ENCODE results near the gene ADAMTS15. TPM values are rescaled to one million over a fixed set of nuclear protein-coding genes. Genes with fewer than 3 reads are reported as not detected.

Gene ADAMTS15
- total RNA-seq, 1 donor from 2014 or later, result 0.20 TPM

GRCh38 chr11:130457623-130458409 lies 9.4 kb downstream of the ADAMTS15 start:
- Mint-ChIP-seq H3K9me3 (ENCODE audit: unreplicated experiment) (peaks cover 2% of the 10 kb centered on the region), H3K36me3 (ENCODE audit: unreplicated experiment) (no peaks in the 10 kb centered on the region), H3K4me3 (ENCODE audit: unreplicated experiment) (no peak overlapping the region), H3K4me1 (ENCODE audit: low read depth, unreplicated experiment) (no peaks in the 10 kb centered on the region), H3K27me3 (ENCODE audit: unreplicated experiment) (peaks cover 2% of the 10 kb centered on the region), H3K27ac (ENCODE audit: unreplicated experiment) (no peak overlapping the region)
- TF ChIP-seq CTCF (IDR thresholded peaks at IDR 0.05; ENCODE audit: partially characterized antibody, unreplicated experiment), result no peak
- no peak for DNase-seq

GRCh38 chr11:130458410-130458729 lies 9.9 kb downstream of the ADAMTS15 start:
- H3K27me3 Mint-ChIP-seq (ENCODE audit: unreplicated experiment), result peaks cover 2% of the 10 kb centered on the region

GRCh38 chr11:130459521-130459920 lies 11.1 kb downstream of the ADAMTS15 start:
- Mint-ChIP-seq H3K4me1 (ENCODE audit: low read depth, unreplicated experiment) (no peaks in the 10 kb centered on the region), H3K27me3 (ENCODE audit: unreplicated experiment) (peaks cover 2% of the 10 kb centered on the region), H3K4me3 (ENCODE audit: unreplicated experiment) (no peak overlapping the region), H3K9me3 (ENCODE audit: unreplicated experiment) (peaks cover 2% of the 10 kb centered on the region), H3K27ac (ENCODE audit: unreplicated experiment) (no peak overlapping the region), H3K36me3 (ENCODE audit: unreplicated experiment) (no peaks in the 10 kb centered on the region)
- TF ChIP-seq CTCF (IDR thresholded peaks at IDR 0.05; ENCODE audit: partially characterized antibody, unreplicated experiment), result no peak
- no peak for DNase-seq

More at GRCh38 chr11:130458410-130458729, 9.9 kb downstream of the ADAMTS15 start:
- Mint-ChIP-seq H3K27ac (ENCODE audit: unreplicated experiment) (no peak overlapping the region), H3K4me1 (ENCODE audit: low read depth, unreplicated experiment) (no peaks in the 10 kb centered on the region), H3K9me3 (ENCODE audit: unreplicated experiment) (peaks cover 2% of the 10 kb centered on the region), H3K4me3 (ENCODE audit: unreplicated experiment) (no peak overlapping the region), H3K36me3 (ENCODE audit: unreplicated experiment) (no peaks in the 10 kb centered on the region)
- no peak for DNase-seq
- TF ChIP-seq CTCF (IDR thresholded peaks at IDR 0.05; ENCODE audit: partially characterized antibody, unreplicated experiment), result no peak

GRCh38 chr11:130462101-130462885 lies 13.8 kb downstream of the ADAMTS15 start:
- no peak overlapping the region for H3K27ac Mint-ChIP-seq (ENCODE audit: unreplicated experiment)
- H3K9me3 Mint-ChIP-seq (ENCODE audit: unreplicated experiment), result peaks cover 2% of the 10 kb centered on the region
- no peaks in the 10 kb centered on the region for H3K36me3 Mint-ChIP-seq (ENCODE audit: unreplicated experiment)
- H3K4me1 Mint-ChIP-seq (ENCODE audit: low read depth, unreplicated experiment), result no peaks in the 10 kb centered on the region
- no peak for DNase-seq
- no peak overlapping the region for H3K4me3 Mint-ChIP-seq (ENCODE audit: unreplicated experiment)
- no peaks in the 10 kb centered on the region for H3K27me3 Mint-ChIP-seq (ENCODE audit: unreplicated experiment)
- no peak for TF ChIP-seq CTCF (IDR thresholded peaks at IDR 0.05; ENCODE audit: partially characterized antibody, unreplicated experiment)

- Mint-ChIP-seq H3K36me3 (ENCODE audit: unreplicated experiment) (no peaks in the 10 kb centered on the region), H3K4me1 (ENCODE audit: low read depth, unreplicated experiment) (no peaks in the 10 kb centered on the region), H3K27ac (ENCODE audit: unreplicated experiment) (no peak overlapping the region), H3K27me3 (ENCODE audit: unreplicated experiment) (no peaks in the 10 kb centered on the region), H3K4me3 (ENCODE audit: unreplicated experiment) (no peak overlapping the region), H3K9me3 (ENCODE audit: unreplicated experiment) (peaks cover 2% of the 10 kb centered on the region)
- no peak for DNase-seq
- no peak for TF ChIP-seq CTCF (IDR thresholded peaks at IDR 0.05; ENCODE audit: partially characterized antibody, unreplicated experiment)
Observed at GRCh38 chr11:130462931-130463330, 14.5 kb downstream of the ADAMTS15 start.

Measured in glutamatergic neuron (in vitro differentiated cells).